WTC11 (cell line): ENCODE measurements around the gene ERF. TPM values are rescaled to one million over a fixed set of nuclear protein-coding genes. Genes with fewer than 3 reads are reported as not detected.

Source experiments
- ATAC-seq: fragments of 200-7000 bp; cut with Tn5 transposase; 2 replicates; pipeline ENCODE4 v1.10.0; 2021; ENCODE audit warnings: mild to moderate bottlenecking, moderate library complexity
- CTCF ChIA-PET: fragments of 300-600 bp; sonication (Branson Sonifier 250); formaldehyde crosslinking; loops from one replicate; lab custom pipeline; 2021; ENCODE audit warnings: antibody characterized with exemption; lab: Charles Lee
- POLR2A ChIA-PET: fragments of 350-600 bp; sonication (Branson Sonifier 250); formaldehyde crosslinking; loops from one replicate; lab custom pipeline; 2021; ENCODE audit warnings: antibody characterized with exemption; lab: Charles Lee
- DNase-seq: peaks from one replicate; pipeline ENCODE4 v3.0.0; 2021; ENCODE audit warnings: low spot score
- H3K27ac Mint-ChIP-seq: 2 replicates; pipeline ENCODE4 v1.8.0; 2021; ENCODE audit warnings: mixed read lengths
- H3K27me3 Mint-ChIP-seq: 2 replicates; pipeline ENCODE4 v1.8.0; 2021; ENCODE audit warnings: low read depth, mild to moderate bottlenecking, moderate library complexity, mixed read lengths
- H3K36me3 Mint-ChIP-seq: 2 replicates; pipeline ENCODE4 v1.8.0; 2021; ENCODE audit warnings: mixed read lengths
- H3K4me1 Mint-ChIP-seq: 2 replicates; pipeline ENCODE4 v1.8.0; 2022; ENCODE audit warnings: mixed read lengths
- H3K4me3 Mint-ChIP-seq: 2 replicates; pipeline ENCODE4 v1.8.0; 2021; ENCODE audit warnings: mild to moderate bottlenecking, moderate library complexity, mixed read lengths
- H3K9me3 Mint-ChIP-seq: 2 replicates; pipeline ENCODE4 v1.8.0; 2021; ENCODE audit warnings: mixed read lengths
- ATF3 ChIP-seq: sonication (generic); formaldehyde crosslinking; conservative IDR thresholded peaks from 2 replicates; pipeline ENCODE4 v1.8.1; 2022; ENCODE audit warnings: mild to moderate bottlenecking, missing genetic modification reagents
- E2F1 ChIP-seq: sonication (generic); formaldehyde crosslinking; IDR thresholded peaks from 2 replicates; pipeline ENCODE4 v1.8.0; 2022; ENCODE audit warnings: mild to moderate bottlenecking, missing genetic modification reagents
- E2F5 ChIP-seq: sonication (generic); formaldehyde crosslinking; IDR thresholded peaks from 2 replicates; pipeline ENCODE4 v1.8.1; 2022; ENCODE audit warnings: mild to moderate bottlenecking, moderate library complexity, missing genetic modification reagents
- ETV6 ChIP-seq: sonication (generic); formaldehyde crosslinking; IDR thresholded peaks from 2 replicates; pipeline ENCODE4 v1.8.1; 2022; ENCODE audit warnings: mild to moderate bottlenecking, missing genetic modification reagents
- KAT7 ChIP-seq: sonication (generic); formaldehyde crosslinking; IDR thresholded peaks from 2 replicates; pipeline ENCODE4 v1.8.1; 2023; ENCODE audit warnings: missing genetic modification reagents, mild to moderate bottlenecking, borderline replicate concordance
- NFYB ChIP-seq: sonication (generic); formaldehyde crosslinking; conservative IDR thresholded peaks from 2 replicates; pipeline ENCODE4 v1.8.0; 2022; ENCODE audit warnings: low read depth, missing genetic modification reagents
- NR1H2 ChIP-seq: sonication (generic); formaldehyde crosslinking; IDR thresholded peaks from 2 replicates; pipeline ENCODE4 v1.9.0; 2021; ENCODE audit warnings: mild to moderate bottlenecking, moderate library complexity, missing genetic modification reagents
- PRRX2 ChIP-seq: fragments of 250-450 bp; sonication (Bioruptor Pico); IDR thresholded peaks from 2 replicates; pipeline ENCODE4 v1.8.0; 2021; ENCODE audit warnings: mild to moderate bottlenecking
- USF2 ChIP-seq: sonication (generic); formaldehyde crosslinking; IDR thresholded peaks from 2 replicates; pipeline ENCODE4 v1.8.1; 2023; ENCODE audit warnings: mild to moderate bottlenecking, missing genetic modification reagents, moderate library complexity
- ZNF263 ChIP-seq: sonication (generic); formaldehyde crosslinking; IDR thresholded peaks from 2 replicates; pipeline ENCODE4 v1.8.1; 2022; ENCODE audit warnings: low read depth, mild to moderate bottlenecking, moderate library complexity, missing genetic modification reagents
- ZNF281 ChIP-seq: sonication (generic); formaldehyde crosslinking; IDR thresholded peaks from 2 replicates; pipeline ENCODE4 v1.8.0; 2023; ENCODE audit warnings: mild to moderate bottlenecking, missing genetic modification reagents
- ZNF425 ChIP-seq: fragments of 250-450 bp; sonication (Bioruptor Pico); conservative IDR thresholded peaks from 2 replicates; pipeline ENCODE4 v1.9.0; 2021; ENCODE audit warnings: mild to moderate bottlenecking
- ZSCAN18 ChIP-seq: fragments of 250-450 bp; sonication (Bioruptor Pico); IDR thresholded peaks from 2 replicates; pipeline ENCODE4 v2.1.2; 2022; ENCODE audit warnings: mild to moderate bottlenecking, moderate library complexity
- total RNA-seq: library from RNA; stranded (reverse); gene quantifications from 3 replicates; pipeline ENCODE4 v1.2.3, GENCODE V29; 2021

Gene ERF
- total RNA-seq, 1 experiment from 2014 or later, result 65.9 TPM

GRCh38 chr19:42255766-42256745 lies 1.1 kb upstream of the ERF start:
- Mint-ChIP-seq H3K4me3 (peak overlapping the region; percentile 82), H3K36me3 (no peaks in the 10 kb centered on the region)
- POLR2A ChIA-PET, result interaction anchor here (0.9 to 1.6 kb wide), 5 partner anchors 10 to 25 kb away, joined by 4 to 13 read pairs (median 6); no protein-coding TSS in a partner anchor
- TF ChIP-seq ETV6 (CRISPR knock-in tag) (no peak), ZNF425 (CRISPR knock-in tag) (no peak), ZNF281 (CRISPR knock-in tag) (no peak), NFYB (CRISPR knock-in tag) (no peak), ZNF263 (CRISPR knock-in tag) (no peak), NR1H2 (no peak), ATF3 (CRISPR knock-in tag) (no peak), KAT7 (no peak), E2F5 (CRISPR knock-in tag) (no peak), USF2 (CRISPR knock-in tag) (no peak), PRRX2 (no peak), ZSCAN18 (CRISPR knock-in tag) (no peak), E2F1 (CRISPR knock-in tag) (no peak)
- TF ChIP-seq, all 79 proteins: peak for 0
- H3K4me1 Mint-ChIP-seq, result peaks cover 24% of the 10 kb centered on the region
- H3K27ac Mint-ChIP-seq, result peak overlapping the region; percentile 69; the same call in 1 of the 2 replicates
- H3K27me3 Mint-ChIP-seq, result peaks cover 20% of the 10 kb centered on the region
- ATAC-seq (peak; percentile 21), DNase-seq (no peak)
- no peaks in the 10 kb centered on the region for H3K9me3 Mint-ChIP-seq
- CTCF ChIA-PET, result interaction anchor here (0.7 to 3.0 kb wide), 8 partner anchors 9 to 221 kb away, joined by 3 to 32 read pairs (median 4); partner anchors contain the start of genes GSK3A and PAFAH1B3
